Activated T-cell treated with anti-CD3 and anti-CD28 coated beads, Interleukin-2, amount 50 U/mL, for 24 hours (primary cell): ENCODE data around the gene GPS1.

Source experiments
- DNase-seq: peaks from one replicate; pipeline ENCODE4 v3.0.0-alpha.2; 2020
- H3K27ac Mint-ChIP-seq: 2 replicates; pipeline ENCODE4 v1.8.0; 2020; ENCODE audit warnings: mild to moderate bottlenecking, mixed read lengths
- H3K27me3 Mint-ChIP-seq: 2 replicates; pipeline ENCODE4 v1.8.0; 2020; ENCODE audit warnings: mixed read lengths
- H3K36me3 Mint-ChIP-seq: 2 replicates; pipeline ENCODE4 v1.8.0; 2020; ENCODE audit warnings: low read depth, mixed read lengths
- H3K4me1 Mint-ChIP-seq: 2 replicates; pipeline ENCODE4 v1.8.0; 2020; ENCODE audit warnings: low read depth, mixed read lengths
- H3K4me3 Mint-ChIP-seq: 2 replicates; pipeline ENCODE4 v1.8.0; 2020; ENCODE audit warnings: mild to moderate bottlenecking, moderate library complexity, mixed read lengths
- H3K9me3 Mint-ChIP-seq: 2 replicates; pipeline ENCODE4 v1.8.0; 2020; ENCODE audit warnings: mixed read lengths

GPS1 gene

GRCh38 chr17:82019690-82020571, 31.8 kb upstream of the GPS1 start:
- Mint-ChIP-seq H3K27ac (no peak overlapping the region), H3K4me1 (peaks cover 25% of the 10 kb centered on the region), H3K4me3 (peak overlapping the region; percentile 90), H3K36me3 (peaks cover 37% of the 10 kb centered on the region), H3K9me3 (no peaks in the 10 kb centered on the region), H3K27me3 (no peaks in the 10 kb centered on the region)
- peak; percentile 80 for DNase-seq

DNA sequence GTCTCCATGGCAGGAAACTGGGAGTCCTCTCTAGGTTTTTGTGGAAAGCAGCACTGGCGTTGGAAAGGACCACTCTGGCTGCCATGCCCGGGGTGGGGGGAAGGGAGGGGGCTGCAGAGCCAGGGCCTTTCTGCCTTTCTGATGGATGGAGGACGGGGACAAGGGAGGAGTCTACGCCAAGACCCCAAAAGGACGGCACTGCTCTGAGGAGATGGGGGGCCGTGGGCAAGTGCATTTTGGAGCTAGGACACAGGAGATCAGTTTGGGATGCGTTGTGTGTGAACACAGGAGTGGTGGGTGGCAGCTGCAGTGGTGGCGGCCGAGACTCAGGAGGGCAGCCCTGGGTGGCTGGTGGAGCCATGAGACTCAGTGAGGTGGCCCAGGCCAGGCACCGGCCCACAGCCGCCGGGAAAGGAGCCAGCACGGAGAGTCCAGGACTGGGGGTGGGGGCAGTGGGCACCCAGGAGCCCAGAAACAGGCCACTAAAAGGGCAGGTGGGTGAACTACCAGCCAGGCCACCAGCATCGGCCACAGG, 31.1 kb upstream of the GPS1 start:
- Mint-ChIP-seq H3K36me3 (peaks cover 40% of the 10 kb centered on the region), H3K4me3 (peak overlapping the region; percentile 90), H3K4me1 (peaks cover 25% of the 10 kb centered on the region), H3K27me3 (no peaks in the 10 kb centered on the region), H3K27ac (peak overlapping the region; percentile 26), H3K9me3 (no peaks in the 10 kb centered on the region)
- DNase-seq = no peak

GRCh38 chr17:82021107-82021899, 30.4 kb upstream of the GPS1 start:
- Mint-ChIP-seq H3K4me1 (peaks cover 25% of the 10 kb centered on the region), H3K36me3 (peaks cover 45% of the 10 kb centered on the region), H3K9me3 (no peaks in the 10 kb centered on the region), H3K27ac (peak overlapping the region; percentile 87), H3K4me3 (peak overlapping the region; percentile 90), H3K27me3 (no peaks in the 10 kb centered on the region)
- DNase-seq = peak; percentile 65

DNA sequence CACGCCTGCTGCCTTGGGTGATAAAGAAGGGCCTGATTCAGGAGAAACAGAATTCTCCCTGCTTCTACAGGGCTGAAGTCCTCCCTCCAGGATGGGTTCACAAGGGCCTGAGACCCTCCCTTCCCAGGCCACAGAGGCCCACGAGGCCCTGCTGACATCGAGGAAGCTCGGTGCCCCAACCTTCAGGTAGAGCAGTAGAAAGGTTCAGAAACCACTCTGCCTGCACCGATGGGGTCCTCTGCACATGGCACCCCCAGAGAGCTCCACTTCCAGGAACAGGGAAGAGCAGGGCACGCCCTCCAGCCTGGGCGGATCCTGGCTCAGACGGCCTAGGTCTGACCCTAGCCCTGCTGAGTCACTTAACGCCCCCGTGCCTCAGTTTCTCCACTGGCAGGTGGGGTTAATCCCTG, 29.8 kb upstream of the GPS1 start:
- Mint-ChIP-seq H3K27ac (peak overlapping the region; percentile 87), H3K4me1 (peaks cover 25% of the 10 kb centered on the region)

GRCh38 chr17:82022310-82022980, 29.3 kb upstream of the GPS1 start, which contains the start of gene CENPX:
CENPX (minus strand) TSS chr17:82022878; CDS start chr17:82022861, 17 bp downstream.
- Mint-ChIP-seq H3K36me3 (peaks cover 48% of the 10 kb centered on the region), H3K27me3 (no peaks in the 10 kb centered on the region), H3K27ac (peak within 1 kb of the TSS; percentile 87), H3K9me3 (no peaks in the 10 kb centered on the region), H3K4me3 (peak within 1 kb of the TSS; percentile 90), H3K4me1 (peaks cover 25% of the 10 kb centered on the region)
- DNase-seq = no peak

More for the DNA sequence above, 29.8 kb upstream of the GPS1 start:
- Mint-ChIP-seq H3K27me3 (no peaks in the 10 kb centered on the region), H3K36me3 (peaks cover 45% of the 10 kb centered on the region), H3K4me3 (peak overlapping the region; percentile 90), H3K9me3 (no peaks in the 10 kb centered on the region)
- peak; percentile 47 for DNase-seq

GRCh38 chr17:82022981-82023446, 28.7 kb upstream of the GPS1 start, which contains the start of gene LRRC45:
LRRC45 (plus strand) TSS chr17:82023305; CDS start chr17:82023644, 339 bp downstream.
- H3K27me3 Mint-ChIP-seq = no peaks in the 10 kb centered on the region
- H3K36me3 Mint-ChIP-seq = peaks cover 49% of the 10 kb centered on the region
- H3K4me3 Mint-ChIP-seq = peak within 1 kb of the TSS; percentile 90
- H3K4me1 Mint-ChIP-seq = peaks cover 25% of the 10 kb centered on the region
- peak; percentile 99 for DNase-seq
- H3K27ac Mint-ChIP-seq = peak within 1 kb of the TSS; percentile 87
- H3K9me3 Mint-ChIP-seq = no peaks in the 10 kb centered on the region

DNA sequence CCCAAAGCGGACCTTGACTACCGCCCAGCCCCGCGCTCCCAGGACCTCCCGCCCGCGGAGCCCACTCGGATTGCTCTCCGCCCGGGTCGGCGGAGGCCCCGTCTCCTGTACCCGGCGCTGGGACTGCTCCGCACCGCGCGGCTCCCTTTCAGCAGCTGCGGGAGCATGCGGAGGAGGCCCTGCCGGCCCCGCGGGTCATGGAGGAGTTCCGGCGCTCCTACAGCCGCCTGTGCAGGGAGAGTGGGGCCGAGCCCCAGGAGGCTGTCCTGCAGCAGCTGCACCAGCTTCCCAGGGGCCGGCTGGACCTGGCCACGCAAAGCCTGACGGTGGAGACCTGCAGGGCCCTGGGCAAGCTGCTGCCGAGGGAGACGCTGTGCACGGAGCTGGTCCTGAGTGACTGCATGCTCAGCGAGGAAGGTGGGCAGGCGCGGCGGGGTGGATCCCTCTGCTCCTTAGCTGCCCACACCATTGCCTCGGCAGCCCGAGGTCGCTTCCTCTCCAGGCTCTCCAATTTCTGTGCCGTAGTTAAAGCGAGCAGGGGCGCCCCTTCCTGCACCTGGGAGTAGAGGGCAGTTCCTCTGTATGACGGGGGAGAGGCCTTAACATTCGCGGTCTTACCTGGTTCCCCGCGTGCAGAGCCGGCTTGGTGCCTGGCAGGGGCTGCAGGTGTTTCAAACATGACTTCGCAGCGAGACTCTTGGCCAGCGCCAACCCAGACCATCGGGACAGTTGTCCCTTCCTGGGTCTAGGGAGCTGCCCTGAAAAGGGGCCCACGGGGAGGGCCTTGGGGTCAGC, 28.1 kb upstream of the GPS1 start:
- DNase-seq = peak; percentile 66
- peak overlapping the region; percentile 40 for H3K27ac Mint-ChIP-seq

GRCh38 chr17:82024859-82025258, 26.8 kb upstream of the GPS1 start:
- Mint-ChIP-seq H3K27ac (no peak overlapping the region), H3K9me3 (no peaks in the 10 kb centered on the region), H3K36me3 (peaks cover 52% of the 10 kb centered on the region), H3K4me1 (peaks cover 29% of the 10 kb centered on the region), H3K27me3 (no peaks in the 10 kb centered on the region), H3K4me3 (peak overlapping the region; percentile 83)
- DNase-seq = no peak

More for the DNA sequence above, 28.1 kb upstream of the GPS1 start:
- H3K27me3 Mint-ChIP-seq = no peaks in the 10 kb centered on the region
- peak overlapping the region; percentile 83 for H3K4me3 Mint-ChIP-seq
- peaks cover 25% of the 10 kb centered on the region for H3K4me1 Mint-ChIP-seq
- no peaks in the 10 kb centered on the region for H3K9me3 Mint-ChIP-seq
- peaks cover 47% of the 10 kb centered on the region for H3K36me3 Mint-ChIP-seq

DNA sequence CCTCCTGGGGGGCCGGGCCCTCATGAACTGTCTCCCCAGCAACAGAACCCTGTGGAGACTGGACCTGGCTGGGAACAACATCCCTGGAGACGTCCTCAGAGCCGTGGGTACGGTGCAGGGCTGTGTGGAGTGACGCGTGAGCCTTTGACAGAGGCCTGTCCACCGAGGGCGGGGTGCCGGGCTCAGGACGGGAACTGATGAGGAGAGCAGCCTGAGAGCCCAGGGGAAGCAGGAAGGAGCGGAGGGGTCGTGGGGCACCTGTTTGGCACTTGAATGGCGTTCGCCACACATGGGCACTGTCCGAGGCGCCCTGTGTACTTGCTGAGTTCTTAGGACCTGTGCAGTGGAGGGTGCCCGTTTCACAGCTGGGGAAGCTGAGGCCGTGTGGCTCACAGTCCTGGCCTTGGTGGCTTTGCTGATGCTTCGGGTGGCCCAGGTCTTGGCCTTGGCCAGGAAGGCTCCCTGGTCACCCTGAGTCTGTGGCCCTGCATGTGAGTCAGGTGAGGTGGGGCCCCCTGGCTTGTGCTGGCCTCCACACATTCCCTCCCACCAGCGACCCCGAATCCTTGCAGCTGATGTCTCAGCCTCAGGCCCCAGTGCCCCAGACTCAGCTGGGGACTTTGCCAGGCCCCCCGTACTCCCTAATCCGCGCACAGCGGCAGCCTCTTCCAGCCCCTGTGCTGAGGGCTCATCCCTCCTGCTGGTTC, 26.1 kb upstream of the GPS1 start:
- DNase-seq = no peak
- H3K27ac Mint-ChIP-seq = no peak overlapping the region
- peaks cover 48% of the 10 kb centered on the region for H3K36me3 Mint-ChIP-seq
- peaks cover 29% of the 10 kb centered on the region for H3K4me1 Mint-ChIP-seq
- no peaks in the 10 kb centered on the region for H3K27me3 Mint-ChIP-seq
- H3K4me3 Mint-ChIP-seq = no peak overlapping the region
- no peaks in the 10 kb centered on the region for H3K9me3 Mint-ChIP-seq

GRCh38 chr17:82028246-82028645, 23.5 kb upstream of the GPS1 start:
- no peak overlapping the region for H3K27ac Mint-ChIP-seq
- no peak for DNase-seq
- no peaks in the 10 kb centered on the region for H3K9me3 Mint-ChIP-seq
- peaks cover 18% of the 10 kb centered on the region for H3K4me1 Mint-ChIP-seq
- no peak overlapping the region for H3K4me3 Mint-ChIP-seq
- peaks cover 36% of the 10 kb centered on the region for H3K36me3 Mint-ChIP-seq
- H3K27me3 Mint-ChIP-seq = no peaks in the 10 kb centered on the region

DNA sequence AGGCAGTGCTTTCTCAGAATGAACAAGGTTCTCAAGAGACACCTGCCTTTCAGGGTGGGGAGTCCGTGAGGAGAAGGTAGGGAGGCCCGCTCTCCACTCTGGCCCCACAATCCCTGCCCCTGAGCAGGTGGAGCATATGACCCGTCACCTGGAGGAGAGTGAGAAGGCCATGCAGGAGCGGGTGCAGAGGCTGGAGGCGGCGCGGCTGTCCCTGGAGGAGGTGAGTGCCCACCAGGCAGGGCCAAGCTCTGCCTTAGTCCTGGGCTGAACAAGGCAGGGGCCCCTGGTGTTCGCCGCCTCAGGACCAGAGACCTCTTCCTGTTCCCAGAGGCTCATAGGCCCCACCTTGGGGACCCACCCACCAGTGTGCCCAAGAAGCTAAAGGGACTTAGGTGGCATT, 22.7 kb upstream of the GPS1 start:
- peaks cover 15% of the 10 kb centered on the region for H3K4me1 Mint-ChIP-seq

DNA sequence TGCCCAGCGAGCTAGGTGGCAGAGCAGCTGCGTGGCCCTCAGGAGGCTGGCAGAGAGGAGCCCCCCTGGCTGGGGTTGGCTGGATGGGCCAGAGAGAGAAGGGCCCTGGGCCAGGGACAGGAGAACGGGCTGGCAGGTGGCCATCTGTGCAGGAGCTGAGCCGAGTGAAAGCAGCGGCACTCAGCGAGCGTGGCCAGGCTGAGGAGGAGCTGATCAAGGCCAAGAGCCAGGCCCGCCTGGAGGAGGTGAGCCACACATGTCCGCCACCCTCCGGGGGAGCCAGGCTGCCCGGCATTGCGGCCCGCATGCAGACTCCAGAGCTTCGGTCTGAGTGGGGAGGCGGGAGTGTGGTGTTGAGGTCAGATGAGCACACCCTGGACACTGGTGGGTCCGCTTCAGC, 22.3 kb upstream of the GPS1 start:
- Mint-ChIP-seq H3K4me1 (peaks cover 11% of the 10 kb centered on the region), H3K9me3 (no peaks in the 10 kb centered on the region), H3K27ac (peak overlapping the region; percentile 16), H3K36me3 (peaks cover 34% of the 10 kb centered on the region), H3K4me3 (no peak overlapping the region), H3K27me3 (no peaks in the 10 kb centered on the region)
- DNase-seq = no peak

More for the DNA sequence above, 22.7 kb upstream of the GPS1 start:
- H3K27ac Mint-ChIP-seq = no peak overlapping the region
- no peaks in the 10 kb centered on the region for H3K27me3 Mint-ChIP-seq
- no peak overlapping the region for H3K4me3 Mint-ChIP-seq
- no peaks in the 10 kb centered on the region for H3K9me3 Mint-ChIP-seq
- no peak for DNase-seq
- H3K36me3 Mint-ChIP-seq = peaks cover 33% of the 10 kb centered on the region

DNA sequence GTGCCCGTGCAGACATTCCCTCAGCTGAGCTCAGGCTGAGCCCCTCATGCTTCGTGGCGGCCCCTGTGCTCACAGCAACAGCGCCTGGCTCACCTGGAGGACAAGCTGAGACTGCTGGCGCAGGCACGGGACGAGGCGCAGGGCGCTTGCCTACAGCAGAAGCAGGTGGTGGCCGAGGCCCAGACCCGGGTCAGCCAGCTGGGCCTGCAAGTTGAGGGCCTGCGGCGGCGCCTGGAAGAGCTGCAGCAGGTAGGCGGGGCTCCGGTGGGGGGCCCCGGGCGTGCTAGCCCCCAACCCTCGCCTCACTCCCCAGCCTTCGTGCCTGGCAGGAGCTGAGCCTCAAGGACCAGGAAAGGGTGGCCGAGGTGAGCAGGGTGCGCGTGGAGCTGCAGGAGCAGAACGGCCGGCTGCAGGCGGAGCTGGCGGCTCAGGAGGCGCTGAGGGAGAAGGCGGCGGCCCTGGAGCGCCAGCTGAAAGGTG, 21.7 kb upstream of the GPS1 start:
- H3K9me3 Mint-ChIP-seq = no peaks in the 10 kb centered on the region
- H3K27me3 Mint-ChIP-seq = no peaks in the 10 kb centered on the region
- DNase-seq = no peak
- no peak overlapping the region for H3K4me3 Mint-ChIP-seq
- H3K36me3 Mint-ChIP-seq = peaks cover 38% of the 10 kb centered on the region
- peaks cover 11% of the 10 kb centered on the region for H3K4me1 Mint-ChIP-seq
- H3K27ac Mint-ChIP-seq = no peak overlapping the region
